Measurements from ENCODE around the gene SNCAIP.

DNA sequence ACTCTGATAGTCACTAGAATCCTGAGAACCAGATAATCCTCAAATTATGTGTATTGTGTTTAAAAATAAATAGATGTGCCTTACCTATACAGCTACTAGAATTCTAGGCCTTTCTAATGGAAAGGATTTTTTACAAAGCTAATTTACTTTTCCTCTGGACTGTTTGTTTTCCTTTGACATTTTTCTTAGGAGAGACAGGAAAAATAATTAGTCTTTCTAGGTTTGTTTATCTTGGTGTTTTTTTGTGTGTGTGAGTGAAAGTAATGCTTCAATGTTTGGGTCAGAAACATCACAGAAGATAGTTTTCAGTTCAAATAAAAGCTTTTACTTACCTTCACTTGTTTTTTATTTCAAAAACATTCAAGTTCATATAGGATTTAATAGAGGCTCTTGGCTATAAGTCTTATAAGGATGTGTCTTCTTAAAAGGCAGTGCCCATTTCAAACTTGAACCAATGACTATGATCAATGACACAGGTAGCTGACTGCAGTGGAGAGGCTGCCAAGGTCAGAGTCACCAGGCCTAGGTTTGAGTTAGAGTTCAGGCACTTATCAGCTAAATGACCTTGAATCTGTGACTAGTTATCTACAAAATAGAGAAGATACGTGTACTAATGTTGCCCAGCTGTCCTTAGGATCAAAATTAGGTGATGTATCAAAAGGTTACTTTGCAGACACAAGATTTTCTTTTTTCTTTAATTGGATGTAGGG lies 92.8 kb downstream of the SNCAIP start:
- TF ChIP-seq EZH2 (IDR thresholded peaks at IDR 0.05), result no peak
- no peak for TF ChIP-seq POLR2AphosphoS5 (IDR thresholded peaks at IDR 0.05; ENCODE audit: borderline replicate concordance, low read depth, low read length)
- no peak for TF ChIP-seq FOXP2 (optimal IDR thresholded peaks at IDR 0.05; ENCODE audit: control extremely low read depth, extremely low read length, insufficient read depth)

Data from SK-N-MC (cell line).